Right lobe of liver (tissue), 6 donors: ENCODE data around the gene IGFBP2. TPM values are rescaled to one million over a fixed set of nuclear protein-coding genes. Genes with fewer than 3 reads are reported as not detected.

Experiments used
- ATAC-seq, 4 donors: fragments of 200-7000 bp; cut with Tn5 transposase; one replicate each; pipeline ENCODE4 v1.9.1; 2020; ENCODE audit warnings: mild to moderate bottlenecking in 4 of 4, moderate library complexity in 4 of 4
- DNase-seq, 3 donors: peaks; one replicate each; pipeline ENCODE4 v3.0.0-alpha.2; 2020
- H3K27ac ChIP-seq, 3 donors: fragments of 200-600 bp; one replicate each; pipeline ENCODE4 v1.8.0; 2022
- H3K27me3 ChIP-seq, 2 donors: fragments of 200-600 bp; one replicate each; pipeline ENCODE4 v1.8.0; 2022
- H3K36me3 ChIP-seq, 4 donors: fragments of 200-600 bp; sonication (generic) in 1 of 4; one replicate each; pipeline versions ENCODE4 v1.5.1 to v1.8.0; 2017 to 2022; ENCODE audit warnings: control low read depth in 1 of 4
- H3K4me1 ChIP-seq, 4 donors: fragments of 200-600 bp; sonication (generic) in 1 of 4; one replicate each; pipeline versions ENCODE4 v1.5.1 to v1.8.0; 2017 to 2022; ENCODE audit warnings: control low read depth in 1 of 4
- H3K4me3 ChIP-seq, 3 donors: fragments of 200-600 bp; one replicate each; pipeline ENCODE4 v1.8.0; 2022
- H3K9me3 ChIP-seq, 4 donors: fragments of 200-600 bp; sonication (generic) in 1 of 4; one replicate each; pipeline versions ENCODE4 v1.5.1 to v1.8.0; 2017 to 2022; ENCODE audit warnings: control low read depth in 1 of 4
- CTCF ChIP-seq, 4 donors: fragments of 200-600 bp in 3 of 4; fragments of 450-650 bp in 1 of 4; IDR thresholded peaks; one replicate each; pipeline versions ENCODE4 v1.5.1 to v1.8.0; 2016 to 2022; ENCODE audit warnings: antibody characterized with exemption in 4 of 4, mild to moderate bottlenecking in 2 of 4
- POLR2A ChIP-seq: fragments of 450-650 bp; IDR thresholded peaks from one replicate; pipeline ENCODE4 v1.6.1; 2017; ENCODE audit warnings: antibody characterized with exemption, mild to moderate bottlenecking
- WGBS: methylation state at CpG from one replicate; pipeline ENCODE4 v1.1.6; 2018; ENCODE audit warnings: low coverage, low lambda C conversion rate; ENCODE audit not compliant: insufficient coverage; ENCODE audit errors: missing lambda C conversion rate; 5-methylcytosine and 5-hydroxymethylcytosine counted together
- intact Hi-C, 2 donors: fragments of 100-400 bp; cut with DNase I; formaldehyde crosslinking; loops; one replicate each; pipeline versions ENCODE4 v1.11.2 to v1.14.1; 2022
- total RNA-seq, 6 experiments: library from RNA; depleted of rRNA in 2 of 6; stranded (reverse); fragments of >200 nt in 2 of 6; fragmentation: NEBNext Ultra II Directional in 3 of 6; extraction: Animal tissue kit (Norgen Biotek cat#: 25700) in 3 of 6; gene quantifications; one replicate each; pipeline versions ENCODE4 v1.1.0 to v1.2.4, GENCODE V29; 2016 to 2023
- donor health status: DM: no; HTN: yes; CAD: no.
- donor health status: DM: no; HTN: no; CAD: no.
- donor health status: DM: no; HTN: no; CAD: no.
- donor health status: DM: no; HTN: yes; CAD: no.
- donor health status: DM: no; HTN: yes; CAD: no.

IGFBP2 gene
- total RNA-seq, 6 experiments from 2014 or later, result 276 to 1,091 (median 406) TPM

- no peak for TF ChIP-seq CTCF (IDR thresholded peaks at IDR 0.05)
- no peak for TF ChIP-seq POLR2A
- intact Hi-C loops, result no loop called here
- DNase-seq (no peak), ATAC-seq (peak in 2 of 4 donors; percentile 26 to 52)
- peaks cover 0 to 16% of the 10 kb centered on the region in 2 donors for H3K27me3 ChIP-seq
- WGBS, result 9% methylated on average over 23 of the region's 23 CpGs
- H3K4me3 ChIP-seq, result no peak overlapping the region
- no peaks in the 10 kb centered on the region for H3K9me3 ChIP-seq
- H3K27ac ChIP-seq, result no peak overlapping the region
- peaks cover 0 to 23% (median 7%) of the 10 kb centered on the region in 4 donors for H3K4me1 ChIP-seq
- no peaks in the 10 kb centered on the region for H3K36me3 ChIP-seq
Measured at GRCh38 chr2:216690853-216691741, 57.9 kb downstream of the IGFBP2 start.

- TF ChIP-seq CTCF (IDR thresholded peaks at IDR 0.05) (no peak), POLR2A (no peak)
Measured at GRCh38 chr2:216692636-216693413, 59.6 kb downstream of the IGFBP2 start.

GRCh38 chr2:216693414-216694080 lies 60.3 kb downstream of the IGFBP2 start:
- no peak for TF ChIP-seq POLR2A
- no peak for ATAC-seq
- Histone ChIP-seq H3K36me3 (no peaks in the 10 kb centered on the region), H3K27ac (no peak overlapping the region), H3K4me3 (peak overlapping the region in 2 of 3 donors; percentile 38), H3K27me3 (peaks cover 0 to 16% of the 10 kb centered on the region in 2 donors), H3K9me3 (no peaks in the 10 kb centered on the region), H3K4me1 (peaks cover 0 to 23% (median 7%) of the 10 kb centered on the region in 4 donors)
- intact Hi-C loops, result no loop called here
- 3% methylated on average over 15 of the region's 15 CpGs for WGBS
- no peak for DNase-seq

More at GRCh38 chr2:216692636-216693413, 59.6 kb downstream of the IGFBP2 start:
- under 1% methylated on average over 24 of the region's 28 CpGs for WGBS
- H3K4me1 ChIP-seq, result peaks cover 0 to 23% (median 7%) of the 10 kb centered on the region in 4 donors
- DNase-seq (peak in 2 of 3 donors; percentile 47 to 65), ATAC-seq (peak; percentile 52 to 61 (median 58))
- intact Hi-C loops, result no loop called here
- H3K4me3 ChIP-seq, result peak overlapping the region in 2 of 3 donors; percentile 27 to 38
- H3K36me3 ChIP-seq, result no peaks in the 10 kb centered on the region
- no peak overlapping the region for H3K27ac ChIP-seq
- H3K27me3 ChIP-seq, result peaks cover 0 to 16% of the 10 kb centered on the region in 2 donors
- H3K9me3 ChIP-seq, result no peaks in the 10 kb centered on the region

- Histone ChIP-seq H3K27ac (peak overlapping the region in 2 of 3 donors; percentile 1 to 36), H3K4me1 (peaks cover 0 to 23% (median 7%) of the 10 kb centered on the region in 4 donors), H3K9me3 (no peaks in the 10 kb centered on the region), H3K36me3 (no peaks in the 10 kb centered on the region), H3K27me3 (peaks cover 0 to 16% of the 10 kb centered on the region in 2 donors), H3K4me3 (peak overlapping the region; percentile 0 to 38 (median 38))
- intact Hi-C loops, result no loop called here
- 1% methylated on average over 18 of the region's 59 CpGs for WGBS
- no peak for TF ChIP-seq POLR2A
- no peak for TF ChIP-seq CTCF (IDR thresholded peaks at IDR 0.05)
- DNase-seq, result peak in 1 of 3 donors; percentile 39
- peak; percentile 9 to 19 (median 16) for ATAC-seq
Measured at GRCh38 chr2:216694082-216694825, 61.0 kb downstream of the IGFBP2 start.
